Femur (tissue), 1 donor: Measurements from ENCODE around the gene ZNF718.
"Not testable (repeated sequence)": the region's sequence is repeated elsewhere in the genome, so short reads cannot be mapped to it uniquely, and the experiment has no call there.

Source experiments
- DNase-seq: peaks from one replicate; pipeline ENCODE4 v3.0.0-alpha.2; 2017

The ZNF718 gene

DNA sequence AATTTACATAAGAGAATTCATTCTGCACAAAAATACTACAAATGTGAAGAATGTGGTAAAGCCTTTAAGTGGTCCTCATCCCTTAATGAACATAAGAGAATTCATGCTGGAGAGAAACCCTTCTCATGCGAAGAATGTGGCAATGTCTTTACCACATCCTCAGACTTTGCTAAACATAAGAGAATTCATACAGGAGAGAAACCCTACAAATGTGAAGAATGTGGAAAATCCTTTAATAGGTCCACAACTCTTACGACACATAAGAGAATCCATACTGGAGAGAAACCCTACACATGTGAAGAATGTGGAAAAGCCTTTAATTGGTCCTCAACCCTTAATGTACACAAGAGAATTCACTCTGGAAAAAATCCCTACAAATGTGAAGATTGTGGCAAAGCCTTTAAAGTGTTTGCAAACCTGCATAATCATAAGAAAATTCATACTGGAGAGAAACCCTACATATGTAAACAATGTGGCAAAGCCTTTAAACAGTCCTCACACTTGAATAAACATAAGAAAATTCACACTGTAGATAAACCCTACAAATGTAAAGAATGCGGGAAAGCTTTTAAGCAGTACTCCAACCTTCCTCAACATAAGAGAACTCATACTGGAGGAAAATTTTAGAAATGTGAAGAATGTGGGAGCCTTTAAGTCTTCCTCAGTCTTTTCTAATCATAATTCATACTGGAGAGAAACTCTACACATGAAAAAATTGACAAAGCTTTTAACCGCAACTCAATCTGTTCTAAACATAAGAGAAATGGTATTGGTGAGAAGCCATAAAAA lies 37.4 kb downstream of the ZNF718 start:
- DNase-seq: no peak

DNA sequence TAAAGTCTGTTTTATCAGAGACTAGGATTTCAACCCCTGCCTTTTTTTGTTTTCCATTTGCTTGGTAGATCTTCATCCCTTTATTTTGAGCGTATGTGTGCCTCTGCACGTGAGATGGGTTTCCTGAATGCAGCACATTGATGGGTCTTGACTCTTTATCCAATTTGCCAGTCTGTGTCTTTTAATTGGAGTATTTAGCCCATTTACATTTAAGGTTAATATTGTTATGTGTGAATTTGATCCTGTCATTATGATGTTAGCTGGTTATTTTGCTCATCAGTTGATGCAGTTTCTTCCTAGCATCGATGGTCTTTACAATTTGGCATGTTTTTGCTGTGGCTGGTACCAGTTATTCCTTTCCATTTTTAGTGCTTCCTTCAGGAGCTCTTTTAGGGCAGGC lies 45.3 kb downstream of the ZNF718 start:
- not testable (repeated sequence) for DNase-seq

DNA sequence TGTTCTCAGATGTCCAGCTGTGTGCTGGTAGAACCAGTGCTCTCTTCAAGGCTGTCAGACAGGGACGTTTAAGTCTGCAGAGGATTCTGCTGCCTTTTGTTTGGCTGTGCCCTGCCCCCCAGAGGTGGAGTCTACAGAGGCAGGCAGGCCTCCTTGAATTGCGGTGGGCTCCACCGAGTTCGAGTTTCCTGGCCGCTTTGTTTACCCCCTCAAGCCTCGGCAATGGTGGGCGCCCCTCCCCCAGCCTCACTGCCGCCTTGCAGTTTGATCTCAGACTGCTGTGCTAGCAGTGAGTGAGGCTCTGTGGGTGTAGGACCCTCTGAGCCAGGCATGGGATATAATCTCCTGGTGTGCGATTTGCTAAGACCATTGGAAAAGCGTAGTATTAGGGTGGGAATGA lies 47.0 kb downstream of the ZNF718 start:
- not testable (repeated sequence) for DNase-seq

DNA sequence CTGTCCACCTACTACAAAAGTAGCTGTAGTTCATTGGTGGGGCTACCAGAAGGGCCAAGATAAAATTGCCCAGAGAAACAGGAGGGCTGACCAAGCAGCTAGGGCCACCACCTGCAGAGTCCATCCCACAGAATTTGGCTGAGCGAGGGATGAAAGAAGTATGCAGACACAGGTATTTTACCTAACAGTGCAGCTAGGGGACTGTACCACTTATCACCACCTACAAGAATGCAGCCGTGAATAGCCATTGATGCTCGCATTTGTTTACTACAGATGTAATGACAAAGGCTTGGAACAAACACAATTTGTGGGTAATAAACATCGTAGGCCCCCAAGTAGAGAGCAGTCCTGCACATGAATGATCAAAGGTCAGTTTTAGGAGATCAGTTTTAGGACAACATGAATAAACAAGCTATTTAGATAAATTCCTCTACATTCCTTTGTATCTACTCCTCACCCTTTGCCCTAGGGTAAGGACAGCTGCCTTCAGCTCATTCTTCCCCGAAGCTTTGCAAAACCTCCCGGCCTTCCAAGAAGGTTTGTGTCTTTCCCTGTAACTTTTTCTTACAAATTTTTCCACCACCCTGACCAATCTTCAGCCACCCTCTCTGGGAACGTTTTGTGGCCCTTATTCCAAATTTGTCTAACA lies 49.5 kb downstream of the ZNF718 start:
- no peak for DNase-seq

- DNase-seq: no peak
Observed at GRCh38 chr4:175986-176385, 51.7 kb downstream of the ZNF718 start.

DNA sequence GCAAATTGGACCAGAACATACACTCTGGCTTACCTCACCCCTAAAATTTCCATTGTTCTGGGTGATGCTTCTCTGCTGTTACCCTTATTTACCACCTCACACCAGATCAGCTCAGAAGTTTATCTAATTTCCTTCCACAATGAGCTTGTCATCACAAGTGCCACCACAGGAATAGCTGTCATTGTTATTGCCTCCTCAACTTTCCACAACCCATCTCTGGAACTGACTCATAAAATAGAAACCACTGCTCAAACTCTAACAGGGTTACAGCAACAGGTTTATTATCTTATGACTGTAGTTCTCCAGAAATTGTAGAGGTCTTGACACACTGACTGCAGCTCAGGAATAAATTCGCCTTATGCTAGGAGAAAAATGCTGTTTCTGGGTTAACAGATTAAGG lies 52.7 kb downstream of the ZNF718 start:
- DNase-seq: no peak

- DNase-seq: not testable (repeated sequence)
Observed at GRCh38 chr4:182225-182624, 57.9 kb downstream of the ZNF718 start.

GRCh38 chr4:188091-188490 lies 63.8 kb downstream of the ZNF718 start:
- DNase-seq: no peak

DNA sequence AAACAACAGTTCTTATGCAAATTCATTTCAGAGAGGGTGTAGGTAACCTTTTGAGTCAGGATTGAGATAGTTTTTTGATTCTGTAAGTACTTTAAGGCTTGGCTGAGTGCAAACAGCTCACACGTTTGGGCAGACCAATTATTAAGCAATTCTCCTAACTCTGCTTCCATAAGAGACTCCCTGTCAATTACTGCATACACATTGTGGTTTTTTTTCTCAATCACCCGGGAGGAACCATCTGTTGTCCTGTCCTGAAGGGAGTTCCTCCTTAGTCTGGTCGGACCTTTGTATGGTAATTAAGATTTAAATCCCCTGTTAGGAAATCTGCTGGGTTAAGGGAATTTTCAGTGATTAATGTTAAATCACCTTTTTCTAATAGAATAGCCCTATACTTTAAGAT lies 70.9 kb downstream of the ZNF718 start:
- DNase-seq: not testable (repeated sequence)

- no peak for DNase-seq
Observed at GRCh38 chr4:200936-201335, 76.6 kb downstream of the ZNF718 start.

- DNase-seq: not testable (repeated sequence)
Observed at GRCh38 chr4:202822-203221, 78.5 kb downstream of the ZNF718 start.

GRCh38 chr4:205097-205756 lies 80.9 kb downstream of the ZNF718 start:
- no peak for DNase-seq

DNA sequence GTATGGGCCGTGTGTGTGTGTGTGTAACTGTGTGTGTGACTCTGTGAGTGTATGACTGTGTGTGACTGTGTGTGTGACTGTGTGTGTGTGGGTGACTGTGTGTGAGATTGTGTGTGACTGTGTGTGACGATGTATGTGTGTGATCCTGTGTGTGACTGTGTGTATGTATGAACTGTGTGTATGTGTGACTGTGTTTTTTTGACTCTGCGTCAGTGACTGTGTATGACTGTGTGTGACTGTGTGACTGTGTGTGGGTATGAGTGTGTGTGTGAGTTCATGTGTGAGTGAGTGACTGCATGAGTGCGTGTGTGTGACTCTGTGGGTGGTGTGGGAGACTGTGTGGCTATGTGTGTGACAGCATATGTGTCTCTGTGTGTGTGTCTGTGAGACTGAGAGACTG lies 81.8 kb downstream of the ZNF718 start:
- no peak for DNase-seq

- DNase-seq: not testable (repeated sequence)
Observed at GRCh38 chr4:208416-209096, 84.3 kb downstream of the ZNF718 start.

DNA sequence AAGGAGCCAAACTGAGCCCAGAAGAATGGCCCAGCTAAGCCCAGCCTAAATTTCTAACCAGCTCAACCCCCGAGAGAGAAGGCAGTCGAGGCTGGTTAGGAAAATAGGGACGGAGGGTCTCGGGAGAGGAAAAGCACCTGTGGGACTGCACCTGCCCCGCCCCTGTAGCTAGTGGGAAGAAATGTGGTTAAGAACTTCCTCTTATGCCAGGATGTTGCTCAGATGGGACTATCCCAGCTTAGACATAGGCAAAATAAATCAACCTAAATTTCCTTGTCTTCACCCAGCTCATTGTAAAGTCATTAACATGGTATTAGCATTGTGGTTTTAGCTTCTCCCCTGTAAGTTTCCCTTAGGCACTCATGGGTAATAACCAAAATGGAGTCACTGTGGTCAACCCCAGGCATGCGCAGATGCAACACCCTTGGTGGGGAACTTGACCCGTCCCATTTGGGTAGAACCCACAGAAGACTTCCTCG lies 86.8 kb downstream of the ZNF718 start:
- DNase-seq: no peak

DNA sequence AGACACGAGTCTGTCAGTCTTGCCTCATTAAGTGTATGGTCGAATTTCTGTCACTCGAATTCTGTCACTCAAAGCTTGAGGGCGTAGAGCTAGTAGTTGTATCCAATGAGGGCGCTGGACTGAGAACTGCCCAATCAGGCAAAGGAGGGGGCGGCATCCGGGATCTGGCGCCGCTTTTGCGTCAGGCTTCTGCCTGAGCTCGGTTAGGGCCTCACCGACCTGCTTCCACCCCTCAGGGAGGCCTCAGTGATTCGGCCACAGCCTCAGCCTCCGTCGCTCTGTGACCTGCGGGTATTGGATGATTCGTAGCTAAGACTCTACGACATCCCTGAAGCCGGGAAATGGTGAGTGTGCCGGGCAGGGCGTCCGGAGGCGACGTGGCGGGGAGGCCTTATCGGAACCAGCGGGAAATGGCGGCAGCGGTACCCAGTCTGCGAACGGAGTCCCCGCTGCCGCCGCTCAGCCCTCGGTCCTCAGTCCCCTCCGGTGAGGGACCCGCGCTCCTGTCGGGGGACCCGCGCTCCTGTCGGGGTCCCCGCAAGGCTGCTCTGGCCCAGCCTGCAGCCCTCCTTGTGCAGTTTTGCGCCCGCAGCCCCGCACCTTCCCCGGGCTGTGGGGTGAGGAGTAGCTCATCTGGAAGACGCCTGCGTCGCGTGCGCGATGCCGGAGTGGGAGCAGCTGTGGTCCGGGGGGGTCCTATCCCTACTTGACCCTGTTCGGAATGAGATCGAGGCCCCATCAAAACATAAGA lies 88.3 kb downstream of the ZNF718 start:
- peak; percentile 89 for DNase-seq

GRCh38 chr4:213189-213535 lies 88.9 kb downstream of the ZNF718 start:
- peak; percentile 31 for DNase-seq
